ENCODE data around the gene CAPN10.

DNA sequence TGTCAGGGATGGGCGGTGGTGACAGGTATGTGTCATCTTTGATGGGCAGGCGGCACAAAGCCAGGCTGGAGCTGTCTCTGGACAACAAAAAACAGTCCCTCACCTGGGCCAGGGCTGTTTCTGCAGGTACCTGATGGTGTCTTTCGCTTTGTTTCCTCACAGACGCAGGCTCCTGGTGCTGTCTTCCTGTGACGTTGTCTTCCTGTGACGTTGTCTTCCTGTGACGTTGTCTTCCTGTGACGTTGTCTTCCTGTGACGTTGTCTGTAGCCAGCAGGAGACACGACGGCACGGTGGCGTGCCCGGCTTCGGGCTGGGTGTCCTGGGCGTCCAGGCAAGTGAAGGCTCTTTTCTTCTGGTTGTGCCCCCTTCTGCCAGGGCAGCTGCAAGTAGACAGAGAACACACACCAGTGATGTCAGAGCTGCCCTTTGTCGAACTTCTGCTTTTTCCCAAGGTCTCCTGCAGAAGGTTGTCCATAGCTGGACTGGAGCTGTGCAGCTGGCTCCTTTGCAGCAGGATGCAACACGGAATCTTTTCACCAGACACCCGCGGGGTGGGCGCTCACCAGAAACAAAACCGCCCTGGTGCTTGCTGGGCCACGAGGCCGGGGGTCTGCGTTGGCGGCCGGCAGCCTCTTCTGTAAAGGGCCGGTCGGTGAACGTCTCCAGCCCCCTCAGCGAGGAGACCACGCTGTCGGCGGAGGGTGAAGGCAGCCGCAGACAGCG, 59.8 kb downstream of the CAPN10 start:
- TF ChIP-seq CTCF (IDR thresholded peaks at IDR 0.05) (no peak), POLR2A (IDR thresholded peaks at IDR 0.05) (no peak)

Measured in uterus (tissue), 2 donors.